HG02981 (cell line): Measurements from ENCODE around the gene MAMDC4.
"Not testable (repeated sequence)": the region's sequence is repeated elsewhere in the genome, so short reads cannot be mapped to it uniquely, and the experiment has no call there.

Experiments
- ATAC-seq: cut with Tn5 transposase; IDR thresholded peaks from one replicate; pipeline ENCODE4 v1.9.1; 2021; ENCODE audit warnings: mild to moderate bottlenecking, moderate library complexity; ENCODE audit not compliant: unreplicated experiment

MAMDC4 gene

GRCh38 chr9:136837856-136838277, 14.3 kb upstream of the MAMDC4 start:
- not testable (repeated sequence) for ATAC-seq

DNA sequence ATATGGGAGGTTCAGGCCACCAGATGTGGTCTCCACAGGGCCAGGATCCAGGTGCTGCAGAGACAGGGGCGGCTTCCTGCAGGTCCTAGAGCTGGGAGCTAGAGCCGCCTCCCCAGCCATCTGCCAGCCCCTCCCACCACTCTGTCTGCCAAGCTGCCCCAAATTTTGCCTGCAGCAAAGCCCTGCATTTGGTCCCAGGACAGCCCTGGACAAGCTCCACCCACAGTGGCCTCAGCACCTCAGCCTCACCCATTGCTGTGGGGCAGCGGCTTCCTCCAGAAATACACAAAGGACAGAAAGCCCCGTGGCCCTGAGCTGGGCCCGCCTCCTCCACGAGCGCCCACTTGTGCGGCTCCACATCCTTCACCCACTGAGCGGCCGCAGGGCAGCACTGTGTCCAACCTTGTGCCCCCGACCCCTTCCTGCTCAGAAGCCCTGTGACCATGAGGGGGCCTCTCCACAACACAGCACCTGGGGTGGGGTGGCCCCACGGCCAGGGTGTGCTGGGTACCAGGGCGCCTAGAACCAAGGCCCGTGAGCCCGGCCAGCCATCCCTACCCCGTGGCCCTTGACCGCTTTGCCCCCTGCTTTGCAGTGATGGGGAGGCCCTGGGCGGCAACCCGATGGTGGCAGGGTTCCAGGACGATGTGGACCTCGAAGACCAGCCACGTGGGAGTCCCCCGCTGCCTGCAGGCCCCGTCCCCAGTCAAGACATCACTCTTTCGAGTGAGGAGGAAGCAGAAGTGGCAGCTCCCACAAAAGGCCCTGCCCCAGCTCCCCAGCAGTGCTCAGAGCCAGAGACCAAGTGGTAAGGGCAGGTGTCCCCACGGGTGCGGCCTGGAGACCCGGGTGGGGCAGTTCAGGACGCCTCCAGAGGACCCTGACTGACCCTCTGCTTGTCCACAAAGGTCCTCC, 13.6 kb upstream of the MAMDC4 start:
- no peak for ATAC-seq

DNA sequence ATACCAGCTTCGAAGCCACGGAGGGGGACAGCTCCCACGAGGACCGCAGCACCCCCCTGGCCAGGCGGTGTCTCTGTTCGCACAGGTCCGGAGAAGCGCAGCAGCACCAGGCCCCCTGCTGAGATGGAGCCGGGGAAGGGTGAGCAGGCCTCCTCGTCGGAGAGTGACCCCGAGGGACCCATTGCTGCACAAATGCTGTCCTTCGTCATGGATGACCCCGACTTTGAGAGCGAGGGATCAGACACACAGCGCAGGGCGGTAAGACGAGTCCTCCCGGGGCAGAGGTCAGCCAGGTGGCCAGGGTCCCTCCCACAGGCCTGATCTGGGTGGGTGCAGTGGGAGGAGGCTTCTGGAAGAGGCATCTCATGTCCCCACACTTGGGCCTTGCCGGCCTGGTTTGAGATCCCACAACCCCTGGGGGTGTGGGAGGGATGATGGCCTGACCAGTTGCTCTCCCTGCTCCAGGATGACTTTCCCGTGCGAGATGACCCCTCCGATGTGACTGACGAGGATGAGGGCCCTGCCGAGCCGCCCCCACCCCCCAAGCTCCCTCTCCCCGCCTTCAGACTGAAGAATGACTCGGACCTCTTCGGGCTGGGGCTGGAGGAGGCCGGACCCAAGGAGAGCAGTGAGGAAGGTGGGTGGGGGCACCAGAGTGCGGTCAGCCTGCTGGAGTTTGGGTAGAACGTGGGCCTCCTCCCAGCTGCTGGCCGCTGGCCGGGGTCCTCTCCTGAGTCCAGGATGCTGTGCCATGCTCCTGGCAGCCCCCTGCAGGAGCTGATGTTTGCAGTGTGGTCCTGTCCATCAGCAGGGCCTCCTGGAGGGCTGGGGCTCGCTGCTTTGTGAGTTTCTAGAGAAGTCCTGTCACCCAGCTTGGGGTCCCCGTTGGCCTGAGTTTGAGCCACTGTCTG, 12.7 kb upstream of the MAMDC4 start:
- ATAC-seq: no peak

DNA sequence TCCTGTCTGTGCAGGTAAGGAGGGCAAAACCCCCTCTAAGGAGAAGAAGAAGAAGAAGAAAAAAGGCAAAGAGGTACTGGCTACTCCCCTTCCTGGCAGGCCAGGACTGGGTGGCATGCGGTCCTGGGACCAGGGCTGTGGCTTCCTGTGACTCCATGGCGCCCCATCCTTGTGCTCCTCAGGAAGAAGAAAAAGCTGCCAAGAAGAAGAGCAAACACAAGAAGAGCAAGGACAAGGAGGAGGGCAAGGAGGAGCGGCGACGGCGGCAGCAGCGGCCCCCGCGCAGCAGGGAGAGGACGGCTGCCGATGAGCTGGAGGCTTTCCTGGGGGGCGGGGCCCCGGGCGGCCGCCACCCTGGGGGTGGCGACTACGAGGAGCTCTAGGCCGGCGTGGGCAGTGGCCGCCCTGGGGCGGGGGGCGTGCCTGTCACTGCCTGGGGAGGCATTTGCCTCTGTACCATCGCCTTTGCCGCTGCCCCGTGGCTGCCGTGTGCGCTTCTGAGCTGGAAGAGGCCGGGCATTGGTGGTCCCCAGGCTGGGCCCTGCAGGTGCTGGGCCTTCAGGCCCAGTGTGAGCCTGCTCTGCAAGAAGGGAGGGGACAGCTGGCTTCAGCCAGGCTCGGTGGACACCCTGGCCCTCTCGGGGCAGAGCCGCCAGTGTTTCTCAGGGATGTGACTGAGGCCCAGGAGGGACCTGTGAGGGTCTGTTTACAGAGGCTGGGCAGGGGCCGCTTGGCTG, 11.8 kb upstream of the MAMDC4 start:
- no peak for ATAC-seq

DNA sequence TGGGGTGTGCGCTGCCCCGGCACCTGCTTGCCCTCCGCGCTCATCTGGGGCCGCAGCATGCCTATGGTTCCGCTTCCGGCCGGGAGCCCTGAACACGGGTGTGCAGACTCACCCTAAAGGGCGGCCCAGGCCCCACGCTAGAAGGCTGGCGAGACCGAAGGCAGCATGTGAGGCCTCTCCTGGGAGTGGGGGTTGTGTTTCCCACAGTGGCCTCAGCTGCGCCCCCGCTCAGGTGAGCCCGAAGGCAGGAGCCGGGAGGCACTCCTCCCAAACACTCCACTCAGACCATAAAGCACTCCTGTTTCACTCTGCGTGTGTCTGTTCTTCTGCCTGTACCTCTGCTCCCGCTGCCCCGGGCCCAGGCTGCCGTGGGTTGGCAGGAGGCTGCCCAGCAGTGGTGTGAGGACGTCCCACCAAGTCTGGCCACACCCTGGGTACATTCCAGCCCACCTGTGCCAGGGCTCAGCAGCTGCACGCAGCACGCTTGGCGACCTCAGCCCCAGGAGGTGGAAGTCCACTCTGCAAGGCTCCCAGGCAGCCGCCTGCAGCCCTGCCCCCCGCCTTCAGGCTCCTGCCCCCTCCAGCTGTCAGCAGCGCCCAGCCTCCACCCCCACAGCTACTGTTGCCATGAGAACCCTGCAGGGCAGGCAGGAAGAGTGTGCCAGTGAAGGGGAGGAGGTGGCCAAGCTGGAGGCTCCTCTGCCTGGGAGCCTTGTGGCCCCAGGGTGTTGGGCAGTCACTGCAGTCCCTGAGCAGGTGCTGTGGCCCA, 11.1 kb upstream of the MAMDC4 start:
- ATAC-seq: no peak

DNA sequence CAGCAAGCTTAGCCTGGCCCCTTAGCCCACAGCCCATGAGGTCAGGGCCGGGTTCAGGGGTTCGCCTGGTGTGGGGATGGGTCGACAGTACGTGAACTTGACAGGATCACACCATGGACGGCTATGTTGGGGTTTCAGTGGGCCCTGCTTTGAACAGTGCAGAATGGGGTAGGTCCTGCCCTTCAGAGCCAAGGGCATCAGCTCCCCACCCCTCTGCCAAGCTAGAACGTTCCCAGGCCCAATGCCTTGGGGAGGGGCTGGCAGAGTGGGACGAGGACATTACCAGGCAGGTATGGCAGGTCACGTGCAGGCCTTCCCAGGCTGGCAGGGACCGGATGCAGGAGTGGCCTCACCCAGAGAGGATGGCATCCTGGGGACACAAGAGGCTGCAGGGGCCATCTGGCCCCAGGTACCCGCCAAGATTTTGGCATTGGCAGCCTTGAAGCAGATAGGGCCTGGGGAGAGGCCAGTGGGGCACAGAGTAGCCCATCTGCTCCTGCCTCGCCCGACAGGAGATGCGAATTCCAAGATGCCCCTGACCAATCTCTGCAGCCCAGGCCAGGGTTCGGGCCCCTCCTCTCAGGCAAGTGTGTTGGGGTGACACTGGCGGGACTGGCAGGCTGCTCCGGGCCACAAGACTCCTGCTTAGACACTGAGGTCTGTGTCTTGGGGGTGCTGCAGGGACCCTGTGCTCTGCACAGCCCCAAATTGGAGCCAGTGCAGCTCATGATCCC, 10.3 kb upstream of the MAMDC4 start:
- ATAC-seq: not testable (repeated sequence)

GRCh38 chr9:136842380-136842948, 9.7 kb upstream of the MAMDC4 start, which contains the start of gene AJM1:
Gene AJM1, plus strand, starts transcription at chr9:136842478. Its CDS starts 1,937 bp downstream, at chr9:136844415.
- peak; percentile 60 for ATAC-seq

DNA sequence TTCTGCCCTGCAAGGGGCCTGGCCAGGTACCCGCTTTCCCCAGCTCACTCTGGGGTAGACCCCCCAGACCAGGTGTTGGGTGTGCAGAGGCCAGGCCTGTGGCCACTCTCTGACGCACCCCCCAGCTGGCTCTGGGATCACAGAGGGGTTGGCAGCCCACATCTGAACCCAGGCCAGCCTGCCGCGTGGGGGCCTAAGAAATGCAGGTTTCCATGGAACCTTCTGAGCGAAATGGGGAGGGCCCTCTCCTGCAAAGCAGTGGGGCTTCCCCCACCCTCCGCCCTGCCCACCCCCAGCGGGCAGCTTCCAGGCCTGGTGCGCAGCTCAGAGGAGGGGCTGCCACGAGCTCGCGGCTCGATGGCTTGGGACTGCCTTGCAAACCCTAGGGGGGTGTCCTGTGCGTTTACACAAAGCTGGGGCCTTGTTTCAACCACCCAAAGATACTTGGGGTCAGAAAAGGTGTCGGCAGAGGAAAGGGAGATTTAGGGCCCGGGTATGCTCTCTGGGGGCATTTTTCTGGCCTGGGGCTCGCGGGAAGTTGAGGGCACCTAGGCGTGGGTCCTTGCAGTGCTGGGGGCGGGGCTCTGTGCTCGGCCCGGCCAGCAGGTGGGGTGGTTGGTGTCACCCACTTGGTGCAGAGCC, 8.9 kb upstream of the MAMDC4 start:
- not testable (repeated sequence) for ATAC-seq

- not testable (repeated sequence) for ATAC-seq
Observed at GRCh38 chr9:136843801-136844740, 8.1 kb upstream of the MAMDC4 start.

- no peak for ATAC-seq
Observed at GRCh38 chr9:136844761-136845464, 7.2 kb upstream of the MAMDC4 start.

DNA sequence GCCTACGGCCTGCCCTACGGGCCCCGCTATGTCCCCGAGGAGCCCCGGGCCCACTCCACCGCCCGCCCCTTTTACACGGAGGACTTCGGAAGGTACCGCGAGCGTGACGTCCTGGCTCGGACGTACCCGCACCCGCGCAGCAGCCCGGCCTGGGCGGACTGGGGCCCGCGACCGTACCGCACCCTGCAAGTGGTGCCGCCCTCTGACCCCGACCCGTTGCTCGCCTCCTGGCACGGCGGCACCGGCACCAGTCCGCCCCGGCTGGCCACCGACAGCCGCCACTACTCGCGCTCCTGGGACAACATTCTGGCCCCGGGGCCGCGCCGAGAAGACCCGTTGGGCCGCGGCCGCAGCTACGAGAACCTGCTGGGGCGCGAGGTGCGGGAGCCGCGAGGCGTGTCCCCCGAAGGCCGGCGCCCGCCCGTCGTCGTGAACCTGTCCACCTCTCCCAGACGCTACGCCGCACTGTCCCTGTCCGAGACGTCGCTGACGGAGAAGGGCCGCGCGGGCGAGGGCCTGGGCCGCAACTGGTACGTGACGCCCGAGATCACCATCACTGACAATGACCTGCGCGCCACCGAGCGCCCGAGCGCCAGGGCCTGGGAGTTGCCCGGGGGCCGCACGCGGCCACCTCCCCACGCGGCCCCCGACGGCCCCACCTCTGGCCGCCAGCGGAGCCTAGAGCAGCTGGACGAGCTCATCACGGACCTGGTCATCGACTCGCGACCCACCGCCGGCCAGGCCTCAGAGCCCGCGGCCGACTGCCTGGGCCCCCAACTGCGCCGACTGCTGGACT, 6.5 kb upstream of the MAMDC4 start:
- ATAC-seq: no peak

DNA sequence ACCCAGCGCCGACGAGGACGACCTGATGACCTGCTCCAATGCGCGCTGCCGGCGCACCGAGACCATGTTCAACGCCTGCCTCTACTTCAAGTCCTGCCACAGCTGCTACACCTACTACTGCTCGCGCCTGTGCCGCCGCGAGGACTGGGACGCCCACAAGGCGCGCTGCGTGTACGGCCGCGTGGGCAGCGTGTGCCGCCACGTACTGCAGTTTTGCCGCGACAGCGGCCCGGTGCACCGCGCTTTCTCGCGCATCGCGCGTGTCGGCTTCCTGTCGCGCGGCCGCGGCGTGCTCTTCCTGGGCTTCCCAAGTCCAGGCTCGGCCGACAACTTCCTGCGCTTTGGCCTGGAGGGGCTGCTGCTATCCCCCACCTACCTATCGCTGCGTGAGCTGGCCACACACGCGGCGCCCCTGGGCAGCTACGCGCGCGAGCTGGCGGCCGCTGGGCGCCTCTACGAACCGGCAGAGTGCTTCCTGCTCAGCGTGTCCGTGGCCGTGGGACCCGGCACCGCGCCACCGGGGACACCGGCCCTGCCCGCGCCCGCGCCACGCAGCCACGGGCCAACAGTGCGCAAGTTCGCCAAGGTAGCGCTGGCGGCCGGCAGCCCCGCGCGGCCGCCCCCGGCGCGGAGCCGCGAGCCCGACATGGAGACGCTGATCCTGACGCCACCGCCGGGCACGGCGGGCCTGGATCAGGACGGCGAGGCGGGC, 5.6 kb upstream of the MAMDC4 start:
- no peak for ATAC-seq

DNA sequence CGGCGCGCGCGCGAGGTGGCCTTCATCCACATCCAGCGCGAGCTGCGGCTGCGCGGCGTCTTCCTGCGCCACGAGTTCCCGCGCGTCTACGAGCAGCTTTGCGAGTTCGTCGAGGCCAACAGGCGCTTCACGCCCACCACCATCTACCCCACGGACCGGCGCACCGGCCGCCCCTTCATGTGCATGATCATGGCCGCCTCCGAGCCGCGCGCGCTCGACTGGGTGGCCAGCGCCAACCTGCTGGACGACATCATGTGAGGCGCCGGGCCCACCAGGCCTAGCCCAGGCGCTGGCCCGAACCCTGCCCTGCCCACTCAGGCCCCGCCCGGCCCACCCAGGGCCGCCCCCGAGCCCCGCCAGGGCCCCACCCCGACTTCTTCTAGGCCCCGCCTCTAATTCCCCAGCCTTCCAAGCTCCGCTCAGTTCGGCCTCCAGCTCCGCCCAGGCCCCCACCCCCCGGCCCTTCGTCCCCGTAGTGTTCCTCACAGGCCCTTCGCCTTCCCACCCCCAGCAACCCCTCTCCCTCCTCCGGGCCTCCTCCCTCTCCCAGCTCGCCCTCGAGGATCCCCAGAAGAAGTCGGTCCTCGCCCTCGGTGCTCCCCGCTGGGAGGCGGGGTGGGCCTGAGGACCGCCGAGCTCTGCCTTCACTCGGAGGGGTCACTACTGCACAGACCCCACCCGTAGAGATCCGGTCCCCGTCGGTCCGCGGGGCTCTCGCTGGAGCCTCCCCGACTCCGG, 4.9 kb upstream of the MAMDC4 start:
- ATAC-seq: no peak

GRCh38 chr9:136847826-136848392, 4.2 kb upstream of the MAMDC4 start:
- ATAC-seq: peak; percentile 31
